Gastrocnemius medialis (tissue), 4 donors: Measurements from ENCODE around the gene ZC3H12D. TPM values are rescaled to one million over a fixed set of nuclear protein-coding genes. Genes with fewer than 3 reads are reported as not detected.
A peak's percentile ranks its signal among the peaks of the same experiment; 100 is the strongest.

Experiments
- ATAC-seq, 2 donors: fragments of 150-250 bp; one replicate each; pipeline ENCODE4 v1.9.1; 2016
- DNase-seq, 2 donors: peaks; one replicate each; pipeline ENCODE4 v3.0.0-alpha.2; 2019
- H3K27ac ChIP-seq, 4 donors: fragments of 200-600 bp; sonication (generic); 1 replicate in 1 of 4; 2 replicates in 3 of 4; pipeline ENCODE4 v1.5.1; 2016 to 2018; ENCODE audit warnings: mild to moderate bottlenecking in 2 of 4, moderate library complexity in 1 of 4
- H3K27me3 ChIP-seq, 3 donors: fragments of 200-600 bp; sonication (generic) in 2 of 3; 1 replicate in 1 of 3; 2 replicates in 2 of 3; pipeline versions ENCODE4 v1.5.1 to v1.6.0; 2016 to 2019; ENCODE audit warnings: mild to moderate bottlenecking in 1 of 3, moderate library complexity in 1 of 3
- H3K36me3 ChIP-seq, 2 donors: fragments of 200-600 bp; sonication (generic) in 1 of 2; one replicate each; pipeline ENCODE4 v1.5.1; 2017 to 2018
- H3K4me1 ChIP-seq, 2 donors: fragments of 200-600 bp; sonication (generic) in 1 of 2; one replicate each; pipeline ENCODE4 v1.5.1; 2016 to 2017; ENCODE audit warnings: mild to moderate bottlenecking in 2 of 2
- H3K4me3 ChIP-seq, 4 donors: fragments of 200-600 bp; sonication (generic) in 3 of 4; 1 replicate in 1 of 4; 2 replicates in 3 of 4; pipeline ENCODE4 v1.5.1; 2016 to 2019; ENCODE audit warnings: mild to moderate bottlenecking in 2 of 4
- H3K9me3 ChIP-seq, 3 donors: fragments of 200-600 bp; sonication (generic) in 2 of 3; 1 replicate in 1 of 3; 2 replicates in 2 of 3; pipeline ENCODE4 v1.5.1; 2016 to 2019
- POLR2A ChIP-seq, 2 donors: fragments of 450-650 bp; IDR thresholded peaks; one replicate each; pipeline ENCODE4 v1.6.1; 2017; ENCODE audit warnings: antibody characterized with exemption in 2 of 2, mild to moderate bottlenecking in 2 of 2, moderate library complexity in 2 of 2
- in situ Hi-C, 4 donors: fragments of 200-750 bp; cut with MboI; loops; one replicate each; pipeline versions ENCODE4 v1.15.0 to v1.8.0; 2017; ENCODE audit warnings: low sequenced_read_pairs in 4 of 4
- intact Hi-C: fragments of 100-400 bp; cut with DNase I; formaldehyde crosslinking; loops from one replicate; pipeline ENCODE4 v1.15.1; 2023; ENCODE audit warnings: low total_unique reads
- total RNA-seq, 4 donors: library from RNA; depleted of rRNA; stranded (reverse); fragments of >200 nt; gene quantifications; one replicate each; pipeline versions ENCODE4 v1.1.0 to v1.2.3, GENCODE V29; 2016
- TF ChIP-seq, protein P1 (sequence below), 5 experiments: fragments of 450-650 bp in 3 of 5; fragments of 200-600 bp in 2 of 5; sonication (generic) in 2 of 5; IDR thresholded peaks in 4 of 5; conservative IDR thresholded peaks in 1 of 5; 1 replicate in 4 of 5; 2 replicates in 1 of 5; pipeline ENCODE4 v1.5.1; 2016 to 2019; ENCODE audit warnings: antibody characterized with exemption in 5 of 5, mild to moderate bottlenecking in 3 of 5, moderate library complexity in 3 of 5

ZC3H12D gene
- total RNA-seq, 4 donors from 2014 or later = 0.03 to 0.36 (median 0.24) TPM; not detected in 1

- Histone ChIP-seq H3K27me3 (no peaks in the 10 kb centered on the region), H3K36me3 (peaks cover 0 to 11% of the 10 kb centered on the region in 2 donors), H3K27ac (peak overlapping the region; percentile 56 to 71 (median 68)), H3K9me3 (no peaks in the 10 kb centered on the region), H3K4me3 (no peak overlapping the region), H3K4me1 (peaks cover 10 to 16% of the 10 kb centered on the region in 2 donors)
- in situ Hi-C loops = loop anchor here in 1 of 4 donors (25.0 kb wide), 1 partner anchor 97 kb away; the partner anchor contains the start of gene TAB2
- intact Hi-C loops = loop anchor here (2.0 kb wide), 2 partner anchors 71 to 93 kb away; partner anchors contain the start of gene TAB2
- DNase-seq = no peak
- ATAC-seq = peak in 1 of 2 donors; percentile 46
- TF ChIP-seq, protein P1, sequence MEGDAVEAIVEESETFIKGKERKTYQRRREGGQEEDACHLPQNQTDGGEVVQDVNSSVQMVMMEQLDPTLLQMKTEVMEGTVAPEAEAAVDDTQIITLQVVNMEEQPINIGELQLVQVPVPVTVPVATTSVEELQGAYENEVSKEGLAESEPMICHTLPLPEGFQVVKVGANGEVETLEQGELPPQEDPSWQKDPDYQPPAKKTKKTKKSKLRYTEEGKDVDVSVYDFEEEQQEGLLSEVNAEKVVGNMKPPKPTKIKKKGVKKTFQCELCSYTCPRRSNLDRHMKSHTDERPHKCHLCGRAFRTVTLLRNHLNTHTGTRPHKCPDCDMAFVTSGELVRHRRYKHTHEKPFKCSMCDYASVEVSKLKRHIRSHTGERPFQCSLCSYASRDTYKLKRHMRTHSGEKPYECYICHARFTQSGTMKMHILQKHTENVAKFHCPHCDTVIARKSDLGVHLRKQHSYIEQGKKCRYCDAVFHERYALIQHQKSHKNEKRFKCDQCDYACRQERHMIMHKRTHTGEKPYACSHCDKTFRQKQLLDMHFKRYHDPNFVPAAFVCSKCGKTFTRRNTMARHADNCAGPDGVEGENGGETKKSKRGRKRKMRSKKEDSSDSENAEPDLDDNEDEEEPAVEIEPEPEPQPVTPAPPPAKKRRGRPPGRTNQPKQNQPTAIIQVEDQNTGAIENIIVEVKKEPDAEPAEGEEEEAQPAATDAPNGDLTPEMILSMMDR (IDR thresholded peaks at IDR 0.05 in 4 of 5, conservative IDR thresholded peaks at IDR 0.05 in 1 of 5) = no peak
- TF ChIP-seq POLR2A (IDR thresholded peaks at IDR 0.05) = no peak
Observed at GRCh38 chr6:149409617-149410016, 75.2 kb downstream of the ZC3H12D start.

- no peaks in the 10 kb centered on the region for H3K9me3 ChIP-seq
- in situ Hi-C loops (loop anchor here in 1 of 4 donors (25.0 kb wide), 1 partner anchor 94 kb away; the partner anchor contains the start of gene TAB2), intact Hi-C loops (no loop called here)
- DNase-seq (no peak), ATAC-seq (no peak)
- H3K4me1 ChIP-seq = peaks cover 10 to 15% of the 10 kb centered on the region in 2 donors
- no peaks in the 10 kb centered on the region for H3K27me3 ChIP-seq
- H3K4me3 ChIP-seq = no peak overlapping the region
- peaks cover 0 to 32% of the 10 kb centered on the region in 2 donors for H3K36me3 ChIP-seq
- H3K27ac ChIP-seq = peak overlapping the region in 3 of 4 donors; percentile 19 to 48 (median 24)
- TF ChIP-seq, protein P1 (IDR thresholded peaks at IDR 0.05 in 4 of 5, conservative IDR thresholded peaks at IDR 0.05 in 1 of 5) = no peak
- no peak for TF ChIP-seq POLR2A (IDR thresholded peaks at IDR 0.05)
Observed at GRCh38 chr6:149405823-149406765, 78.7 kb downstream of the ZC3H12D start.

DNA sequence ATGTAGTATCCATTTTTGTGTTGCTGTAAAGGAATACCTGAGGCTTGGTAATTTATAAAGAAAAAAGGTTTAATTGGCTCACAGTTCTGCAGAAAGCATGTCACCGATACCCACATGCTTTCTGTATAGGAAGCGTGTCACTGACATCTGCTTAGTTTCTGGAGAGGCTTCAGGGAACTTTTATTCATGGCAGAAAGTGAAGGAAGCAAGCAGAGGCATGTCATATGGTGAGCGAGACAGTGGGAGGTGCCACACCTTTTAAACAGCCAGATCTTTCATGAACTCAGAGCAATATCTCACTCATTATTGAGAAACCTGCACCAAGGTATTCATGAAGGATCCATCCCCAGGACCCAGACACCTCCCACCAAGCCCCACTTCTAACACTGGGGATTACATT lies 81.3 kb downstream of the ZC3H12D start:
- in situ Hi-C loops = loop anchor here in 1 of 4 donors (25.0 kb wide), 1 partner anchor 91 kb away; the partner anchor contains the start of gene TAB2
- no peaks in the 10 kb centered on the region for H3K4me1 ChIP-seq
- no peak overlapping the region for H3K4me3 ChIP-seq
- no peaks in the 10 kb centered on the region for H3K9me3 ChIP-seq
- DNase-seq (no peak), ATAC-seq (no peak)
- peaks cover 0 to 47% of the 10 kb centered on the region in 2 donors for H3K36me3 ChIP-seq
- no peaks in the 10 kb centered on the region for H3K27me3 ChIP-seq
- intact Hi-C loops = no loop called here
- TF ChIP-seq, protein P1 (IDR thresholded peaks at IDR 0.05 in 4 of 5, conservative IDR thresholded peaks at IDR 0.05 in 1 of 5) = no peak
- TF ChIP-seq POLR2A (IDR thresholded peaks at IDR 0.05) = no peak
- no peak overlapping the region for H3K27ac ChIP-seq

DNA sequence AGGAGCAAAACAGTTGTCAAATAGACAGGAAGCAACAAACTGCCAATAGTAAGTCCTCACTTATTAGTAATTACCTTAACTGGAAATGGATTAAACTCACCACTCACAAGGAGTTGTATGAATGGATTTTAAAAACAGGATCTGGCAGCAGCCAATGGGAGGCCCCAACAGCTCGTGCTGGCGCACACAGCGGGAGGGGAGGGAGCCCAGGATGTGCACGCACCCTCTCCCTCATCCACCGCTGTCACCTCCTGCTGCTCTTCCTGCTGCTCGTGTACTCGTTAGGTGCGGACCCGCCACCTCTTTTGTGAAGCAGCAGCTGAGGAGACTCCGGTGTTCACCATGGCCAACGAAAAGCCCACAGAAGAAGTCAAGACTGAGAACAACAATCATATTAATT lies 84.8 kb downstream of the ZC3H12D start, which contains the start of gene SUMO4:
Gene SUMO4 (plus strand): TSS at position 213 of the 400 bp plus-strand sequence. CDS start 130 bp downstream, at position 343.
- Histone ChIP-seq H3K27ac (no peak within 1 kb of the TSS), H3K36me3 (peaks cover 0 to 58% of the 10 kb centered on the region in 2 donors)

More for the DNA sequence above, 84.8 kb downstream of the ZC3H12D start, which contains the start of gene SUMO4:
- no peak for TF ChIP-seq POLR2A (IDR thresholded peaks at IDR 0.05)
- TF ChIP-seq, protein P1 (IDR thresholded peaks at IDR 0.05 in 4 of 5, conservative IDR thresholded peaks at IDR 0.05 in 1 of 5) = no peak
- intact Hi-C loops = no loop called here
- no peaks in the 10 kb centered on the region for H3K9me3 ChIP-seq
- DNase-seq = no peak
- no peak within 1 kb of the TSS for H3K4me3 ChIP-seq
- no peak for ATAC-seq
- H3K27me3 ChIP-seq = no peaks in the 10 kb centered on the region
- in situ Hi-C loops = loop anchor here in 1 of 4 donors (25.0 kb wide), 1 partner anchor 88 kb away; the partner anchor contains the start of gene TAB2
- no peaks in the 10 kb centered on the region for H3K4me1 ChIP-seq
